GM12878 (cell line): ENCODE data around the gene FURIN. TPM values are rescaled to one million over a fixed set of nuclear protein-coding genes. Genes with fewer than 3 reads are reported as not detected.

Experiments
- ATAC-seq: fragments of 200-7000 bp; cut with Tn5 transposase; 3 replicates; pipeline ENCODE4 v1.9.1; 2020; ENCODE audit warnings: mild to moderate bottlenecking, moderate library complexity
- BruUV-seq: library from RNA; stranded (reverse); fragments of 400-500 nt; replicated peaks from 2 replicates; lab custom pipeline; 2021; lab: Mats Ljungman, UMichigan
- CTCF ChIA-PET: fragments of 300-600 bp; sonication (Branson Sonifier 250); formaldehyde crosslinking; extraction: SDS; loops from one replicate; lab custom pipeline; 2021; ENCODE audit warnings: inconsistent platforms; lab: Yijun Ruan, JAX
- POLR2A ChIA-PET: fragments of 350-600 bp; formaldehyde crosslinking; extraction: SDS; loops from one replicate; lab custom pipeline; 2021; ENCODE audit warnings: inconsistent platforms; lab: Charles Lee
- RAD21 ChIA-PET: fragments of 300-600 bp; sonication (Branson Sonifier 250); formaldehyde crosslinking; loops from one replicate; lab custom pipeline; 2023; ENCODE audit warnings: antibody characterized with exemption; ENCODE audit not compliant: unreplicated experiment; lab: Charles Lee
- SMC1A ChIA-PET: fragments of 300-600 bp; sonication (Branson Sonifier 250); formaldehyde crosslinking; loops from one replicate; lab custom pipeline; 2023; ENCODE audit not compliant: unreplicated experiment, uncharacterized antibody; lab: Charles Lee
- DNase-seq: peaks from one replicate; pipeline ENCODE4 v3.0.0-alpha.2; 2011; ENCODE audit warnings: low read depth, low spot score
- FAIRE-seq: peaks from 3 replicates; lab custom pipeline; 2011; peaks lifted over from hg19 to GRCh38; lab: Jason Lieb, UNC
- H2AFZ ChIP-seq: 2 replicates; pipeline ENCODE4 v1.6.0; 2011; ENCODE audit warnings: low read depth, low read length, control low read depth; ENCODE audit not compliant: control insufficient read depth
- H3K27ac ChIP-seq: 2 replicates; pipeline ENCODE4 v1.5.1; 2011; ENCODE audit warnings: control low read depth; ENCODE audit not compliant: control insufficient read depth, insufficient read depth
- H3K27me3 ChIP-seq, 2 experiments: replicated peaks in 1 of 2; 2 replicates each; pipeline versions ENCODE4 v1.6.0 to v1.6.1; 2011; ENCODE audit warnings: low read length in 1 of 2; ENCODE audit not compliant: control insufficient read depth in 2 of 2, insufficient read depth in 2 of 2
- H3K36me3 ChIP-seq, 2 experiments: 2 replicates each; pipeline ENCODE4 v1.5.1; 2011; ENCODE audit warnings: low read length in 1 of 2; ENCODE audit not compliant: control insufficient read depth in 2 of 2, insufficient read depth in 2 of 2
- H3K4me1 ChIP-seq: 2 replicates; pipeline ENCODE4 v1.6.1; 2011; ENCODE audit warnings: mild to moderate bottlenecking, low read length, moderate library complexity, mixed read lengths; ENCODE audit not compliant: control insufficient read depth, insufficient read depth
- H3K4me2 ChIP-seq: 2 replicates; pipeline ENCODE4 v1.6.0; 2011; ENCODE audit warnings: control low read depth; ENCODE audit not compliant: control insufficient read depth, insufficient read depth
- H3K4me3 ChIP-seq: fragments of 200-600 bp; sonication (generic); 2 replicates; pipeline ENCODE4 v1.5.1; 2016
- H3K79me2 ChIP-seq: 2 replicates; pipeline ENCODE4 v1.6.0; 2011; ENCODE audit warnings: low read length; ENCODE audit not compliant: control insufficient read depth, insufficient read depth
- H3K9ac ChIP-seq: 2 replicates; pipeline ENCODE4 v1.8.0; 2011; ENCODE audit warnings: low read length, control low read depth, mixed read lengths; ENCODE audit not compliant: control insufficient read depth, insufficient read depth
- H3K9me3 ChIP-seq: replicated peaks from 3 replicates; pipeline ENCODE4 v1.5.1; 2011; ENCODE audit warnings: mild to moderate bottlenecking, low read length; ENCODE audit not compliant: control insufficient read depth, insufficient read depth
- H4K20me1 ChIP-seq: 2 replicates; pipeline ENCODE4 v1.6.0; 2011; ENCODE audit not compliant: control insufficient read depth, insufficient read depth
- CBX3 ChIP-seq: fragments of 200-600 bp; sonication (generic); IDR thresholded peaks from 2 replicates; pipeline ENCODE4 v1.6.1; 2016; ENCODE audit warnings: low read depth, borderline replicate concordance
- CREM ChIP-seq: IDR thresholded peaks from 2 replicates; pipeline ENCODE4 v1.6.1; 2014; ENCODE audit warnings: antibody characterized with exemption, low read depth
- IKZF1 ChIP-seq: fragments of 450-650 bp; conservative IDR thresholded peaks from 2 replicates; pipeline ENCODE4 v1.6.1; 2017; ENCODE audit warnings: antibody characterized with exemption, mild to moderate bottlenecking
- KDM1A ChIP-seq: fragments of 200-600 bp; sonication (generic); IDR thresholded peaks from 2 replicates; pipeline ENCODE4 v1.6.1; 2016; ENCODE audit warnings: borderline replicate concordance
- NRF1 ChIP-seq: conservative IDR thresholded peaks from 2 replicates; pipeline ENCODE4 v1.6.1; 2011; ENCODE audit warnings: mild to moderate bottlenecking, low read depth, low read length, improper control_type of control experiment
- REST ChIP-seq: IDR thresholded peaks from 2 replicates; pipeline ENCODE4 v1.6.1; 2012; ENCODE audit warnings: mild to moderate bottlenecking, low read depth, low read length
- RUNX3 ChIP-seq: IDR thresholded peaks from 2 replicates; pipeline ENCODE4 v1.6.1; 2012; ENCODE audit warnings: low read length, inconsistent platforms
- SP1 ChIP-seq: IDR thresholded peaks from one replicate; pipeline ENCODE4 v1.6.1; 2011; ENCODE audit warnings: low read depth, low read length
- ZBTB4 ChIP-seq: fragments of 450-650 bp; formaldehyde crosslinking; IDR thresholded peaks from 2 replicates; pipeline ENCODE4 v1.4.0; 2022; ENCODE audit warnings: mild to moderate bottlenecking, moderate library complexity
- ZSCAN29 ChIP-seq: fragments of 450-650 bp; IDR thresholded peaks from 2 replicates; pipeline ENCODE4 v1.6.1; 2017; ENCODE audit warnings: mild to moderate bottlenecking, moderate library complexity
- WGBS: methylation state at CpG from one replicate; pipeline ENCODE4 v1.1.6; 2016; ENCODE audit warnings: low lambda C conversion rate; ENCODE audit not compliant: insufficient replicate concordance, insufficient coverage; ENCODE audit errors: missing lambda C conversion rate; 5-methylcytosine and 5-hydroxymethylcytosine counted together
- in situ Hi-C: fragments of 300-500 bp; cut with MboI; formaldehyde crosslinking; loops from 9 replicates; pipeline ENCODE4 v1.14.3; 2018; ENCODE audit warnings: mixed read lengths
- intact Hi-C: fragments of 100-400 bp; cut with micrococcal nuclease; formaldehyde crosslinking; loops from one replicate; pipeline ENCODE4 v1.14.2; 2022; ENCODE audit not compliant: unreplicated experiment
- polyA plus RNA-seq, 11 experiments: library from polyadenylated mRNA; depleted of rRNA in 4 of 11; unstranded in 6 of 11; stranded (reverse) in 5 of 11; fragments of >200 nt; fragmentation: Nextera tagmentation in 4 of 11; fragmentation: Illumina TruSeq in 1 of 11; extraction: Ambion mirVana in 4 of 11; extraction: Trizol in 1 of 11; gene quantifications; 1 replicate in 1 of 11; 2 replicates in 10 of 11; pipeline versions ENCODE4 v1.2.1 to v1.2.3, GENCODE V29; 2011 to 2016; ENCODE audit warnings: inconsistent platforms in 2 of 11, missing spikeins in 2 of 11, low read depth in 1 of 11
- total RNA-seq, 4 experiments: library from RNA; depleted of rRNA in 3 of 4; stranded (reverse); fragments of >200 nt in 3 of 4; fragmentation: Illumina TruSeq in 1 of 4; extraction: Trizol in 1 of 4; gene quantifications; 2 replicates each; pipeline versions ENCODE4 v1.2.1 to v1.2.3, GENCODE V29; 2013 to 2021
- TF ChIP-seq, protein P1 (sequence below): IDR thresholded peaks from 2 replicates; pipeline ENCODE4 v1.6.1; 2012; ENCODE audit warnings: low read depth, low read length, improper control_type of control experiment
- TF ChIP-seq, protein P2 (sequence below), 3 experiments: IDR thresholded peaks in 2 of 3; conservative IDR thresholded peaks in 1 of 3; 2 replicates each; pipeline ENCODE4 v1.5.1; 2011; ENCODE audit warnings: low read depth in 3 of 3, low read length in 3 of 3, mild to moderate bottlenecking in 3 of 3, control low read depth in 2 of 3, moderate library complexity in 2 of 3, inconsistent platforms in 1 of 3, mixed read lengths in 1 of 3; ENCODE audit not compliant: control insufficient read depth in 2 of 3, insufficient read depth in 1 of 3; ENCODE audit errors: extremely low read depth in 1 of 3

Gene FURIN
- total and polyA plus RNA-seq, 10 of the 15 experiments (the other 5 are each of a cell fraction or from before 2014, with no cell fraction given): 0.47 to 39.9 (median 8.0) TPM

GRCh38 chr15:90889736-90890456 lies 21.5 kb downstream of the FURIN start:
- RAD21 ChIA-PET: interaction anchor here (0.6 to 1.9 kb wide), 4 partner anchors 42 to 569 kb away, joined by 3 to 9 read pairs (median 6); partner anchors contain the start of gene HDDC3
- Histone ChIP-seq H3K9me3 (no peaks in the 10 kb centered on the region), H2AFZ (no peak overlapping the region), H3K4me2 (no peak overlapping the region), H3K27me3 (no peaks in the 10 kb centered on the region), H3K4me1 (peaks cover 15% of the 10 kb centered on the region), H4K20me1 (no peaks in the 10 kb centered on the region), H3K27ac (no peak overlapping the region), H3K4me3 (no peak overlapping the region), H3K9ac (no peak overlapping the region), H3K36me3 (no peaks in the 10 kb centered on the region; a peak in 1 of 4 replicates), H3K79me2 (no peaks in the 10 kb centered on the region; the same call in 1 of the 2 replicates)
- in situ Hi-C loops (loop anchor here (5.0 kb wide), 2 partner anchors 243 to 568 kb away; no protein-coding TSS in a partner anchor), intact Hi-C loops (loop anchor here (5.0 to 10.0 kb wide), 4 partner anchors 73 to 395 kb away; partner anchors contain the start of gene BLM)
- SMC1A ChIA-PET: interaction anchor here (0.8 to 2.0 kb wide), 2 partner anchors 52 to 218 kb away, joined by 4 read pairs; no protein-coding TSS in a partner anchor
- WGBS: 85% methylated on average over 19 of the region's 31 CpGs
- POLR2A ChIA-PET: no interaction called here
- CTCF ChIA-PET: interaction anchor here (0.9 to 2.4 kb wide), 4 partner anchors 16 to 242 kb away, joined by 3 to 18 read pairs (median 7); partner anchors contain the start of gene HDDC3
- FAIRE-seq: no peak
- ATAC-seq: no peak
- no peak for DNase-seq
- no TSS peak for BruUV-seq
- TF ChIP-seq REST: no peak
- TF ChIP-seq RUNX3: no peak
- no peak for TF ChIP-seq CBX3
- no peak for TF ChIP-seq SP1
- no peak for TF ChIP-seq CREM
- TF ChIP-seq NRF1: no peak
- no peak for TF ChIP-seq ZBTB4 (CRISPR knock-in tag)
- no peak for TF ChIP-seq IKZF1
- TF ChIP-seq, protein P1, sequence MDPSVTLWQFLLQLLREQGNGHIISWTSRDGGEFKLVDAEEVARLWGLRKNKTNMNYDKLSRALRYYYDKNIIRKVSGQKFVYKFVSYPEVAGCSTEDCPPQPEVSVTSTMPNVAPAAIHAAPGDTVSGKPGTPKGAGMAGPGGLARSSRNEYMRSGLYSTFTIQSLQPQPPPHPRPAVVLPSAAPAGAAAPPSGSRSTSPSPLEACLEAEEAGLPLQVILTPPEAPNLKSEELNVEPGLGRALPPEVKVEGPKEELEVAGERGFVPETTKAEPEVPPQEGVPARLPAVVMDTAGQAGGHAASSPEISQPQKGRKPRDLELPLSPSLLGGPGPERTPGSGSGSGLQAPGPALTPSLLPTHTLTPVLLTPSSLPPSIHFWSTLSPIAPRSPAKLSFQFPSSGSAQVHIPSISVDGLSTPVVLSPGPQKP: no peak
- TF ChIP-seq ZSCAN29: no peak
- TF ChIP-seq KDM1A: no peak
- TF ChIP-seq, protein P2, sequence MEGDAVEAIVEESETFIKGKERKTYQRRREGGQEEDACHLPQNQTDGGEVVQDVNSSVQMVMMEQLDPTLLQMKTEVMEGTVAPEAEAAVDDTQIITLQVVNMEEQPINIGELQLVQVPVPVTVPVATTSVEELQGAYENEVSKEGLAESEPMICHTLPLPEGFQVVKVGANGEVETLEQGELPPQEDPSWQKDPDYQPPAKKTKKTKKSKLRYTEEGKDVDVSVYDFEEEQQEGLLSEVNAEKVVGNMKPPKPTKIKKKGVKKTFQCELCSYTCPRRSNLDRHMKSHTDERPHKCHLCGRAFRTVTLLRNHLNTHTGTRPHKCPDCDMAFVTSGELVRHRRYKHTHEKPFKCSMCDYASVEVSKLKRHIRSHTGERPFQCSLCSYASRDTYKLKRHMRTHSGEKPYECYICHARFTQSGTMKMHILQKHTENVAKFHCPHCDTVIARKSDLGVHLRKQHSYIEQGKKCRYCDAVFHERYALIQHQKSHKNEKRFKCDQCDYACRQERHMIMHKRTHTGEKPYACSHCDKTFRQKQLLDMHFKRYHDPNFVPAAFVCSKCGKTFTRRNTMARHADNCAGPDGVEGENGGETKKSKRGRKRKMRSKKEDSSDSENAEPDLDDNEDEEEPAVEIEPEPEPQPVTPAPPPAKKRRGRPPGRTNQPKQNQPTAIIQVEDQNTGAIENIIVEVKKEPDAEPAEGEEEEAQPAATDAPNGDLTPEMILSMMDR (IDR thresholded peaks at IDR 0.05 in 2 of 3, conservative IDR thresholded peaks at IDR 0.05 in 1 of 3; ENCODE audit: control insufficient read depth in 2 of 3, extremely low read depth in 1 of 3, insufficient read depth in 1 of 3, low read depth in 3 of 3, low read length in 3 of 3): no peak
